Measurements from ENCODE around the gene FAH.

Gene FAH

GRCh38 chr15:80199869-80200268, 47.1 kb downstream of the FAH start:
- DNase-seq (ENCODE audit: low spot score): no peak

GRCh38 chr15:80201256-80202015, 48.6 kb downstream of the FAH start:
- DNase-seq (ENCODE audit: low spot score): no peak

- DNase-seq (ENCODE audit: low spot score): no peak
These were observed 49.2 kb downstream of the FAH start for GRCh38 chr15:80202016-80202315.

- no peak for DNase-seq (ENCODE audit: low spot score)
These were observed 50.0 kb downstream of the FAH start for GRCh38 chr15:80202641-80203360.

GRCh38 chr15:80203361-80203885, 50.6 kb downstream of the FAH start:
- DNase-seq (ENCODE audit: low spot score): no peak

GRCh38 chr15:80204231-80204630, 51.4 kb downstream of the FAH start:
- DNase-seq (ENCODE audit: low spot score): no peak

- DNase-seq (ENCODE audit: low spot score): no peak
These were observed 55.1 kb downstream of the FAH start for GRCh38 chr15:80207887-80208286.

GRCh38 chr15:80208758-80209734, 56.2 kb downstream of the FAH start:
- no peak for DNase-seq (ENCODE audit: low spot score)

GRCh38 chr15:80210611-80211573, 58.1 kb downstream of the FAH start:
- DNase-seq (ENCODE audit: low spot score): peak; percentile 7

GRCh38 chr15:80211976-80212375, 59.2 kb downstream of the FAH start:
- no peak for DNase-seq (ENCODE audit: low spot score)

GRCh38 chr15:80214910-80215309, 62.1 kb downstream of the FAH start:
- DNase-seq (ENCODE audit: low spot score): no peak

GRCh38 chr15:80216141-80216540, 63.3 kb downstream of the FAH start:
- DNase-seq (ENCODE audit: low spot score): no peak

- no peak for DNase-seq (ENCODE audit: low spot score)
These were observed 64.1 kb downstream of the FAH start for GRCh38 chr15:80216911-80217310.

- DNase-seq (ENCODE audit: low spot score): no peak
These were observed 64.6 kb downstream of the FAH start for GRCh38 chr15:80217327-80217900.

- DNase-seq (ENCODE audit: low spot score): no peak
These were observed 67.2 kb downstream of the FAH start for GRCh38 chr15:80219955-80220354.

GRCh38 chr15:80228959-80229610, 76.3 kb downstream of the FAH start:
- DNase-seq (ENCODE audit: low spot score): no peak

GRCh38 chr15:80231371-80231770, 78.6 kb downstream of the FAH start:
- DNase-seq (ENCODE audit: low spot score): no peak

- no peak for DNase-seq (ENCODE audit: low spot score)
These were observed 80.8 kb downstream of the FAH start for GRCh38 chr15:80233581-80233980.

- DNase-seq (ENCODE audit: low spot score): peak; percentile 65
These were observed 82.1 kb downstream of the FAH start for GRCh38 chr15:80234883-80235282.
